ENCODE measurements around the gene CCDC78. TPM values are rescaled to one million over a fixed set of nuclear protein-coding genes. Genes with fewer than 3 reads are reported as not detected.

The CCDC78 gene
- total RNA-seq, 1 experiment from 2014 or later, result 22.9 TPM

GRCh38 chr16:723695-724094, 2.5 kb downstream of the CCDC78 start:
- Histone ChIP-seq H3K27me3 (ENCODE audit: insufficient read depth, low read length) (no peaks in the 10 kb centered on the region), H3K9me2 (ENCODE audit: insufficient read depth) (no peaks in the 10 kb centered on the region), H3K4me1 (ENCODE audit: control insufficient read depth in 1 of 2, insufficient read depth in 2 of 2, low read length in 2 of 2) (peaks cover 23 to 59% of the 10 kb centered on the region in 2 experiments), H3K27ac (ENCODE audit: low read depth, low read length) (no peak overlapping the region), H4K20me1 (ENCODE audit: insufficient read depth) (no peaks in the 10 kb centered on the region), H3K4me2 (ENCODE audit: low read length) (no peak overlapping the region), H2AFZ (ENCODE audit: low read depth, low read length, poor library complexity, severe bottlenecking) (no peak overlapping the region), H3K4me3 (replicated peaks in 1 of 2; ENCODE audit: low read depth in 1 of 2, low read length in 2 of 2) (no peak overlapping the region), H3K9me3 (ENCODE audit: control insufficient read depth in 1 of 2, insufficient read depth in 1 of 2, low read depth in 1 of 2, low read length in 2 of 2) (no peaks in the 10 kb centered on the region), H3K36me3 (ENCODE audit: control insufficient read depth in 1 of 2, insufficient read depth in 2 of 2, low read length in 2 of 2) (no peaks in the 10 kb centered on the region), H3K79me2 (ENCODE audit: insufficient read depth, low read length) (peaks cover 13% of the 10 kb centered on the region; the same call in 1 of the 2 replicates), H3K9ac (ENCODE audit: low read length) (no peak overlapping the region)
- ATAC-seq, result no peak
- CTCF ChIA-PET, result interaction anchor here (2.4 kb wide), 1 partner anchor 11 kb away, joined by 10 read pairs; no protein-coding TSS in a partner anchor
- RAD21 ChIA-PET (ENCODE audit: low non-redundant PET in 1 of 2, low total read pairs in 2 of 2, uncharacterized antibody in 2 of 2, unreplicated experiment in 2 of 2), result no interaction called here
- POLR2A ChIA-PET, result no interaction called here
- no TSS peak for BruUV-seq (replicated peaks)
- intact Hi-C loops (cut with micrococcal nuclease), result no loop called here
- TF ChIP-seq EZH2 (IDR thresholded peaks at IDR 0.05) (no peak), ZFX (IDR thresholded peaks at IDR 0.05) (no peak), YY1 (IDR thresholded peaks at IDR 0.05; ENCODE audit: extremely low read depth, insufficient replicate concordance, low read depth, low read length) (no peak), POLR2AphosphoS5 (IDR thresholded peaks at IDR 0.05; ENCODE audit: low read depth, low read length) (no peak), RAD21 (IDR thresholded peaks at IDR 0.05; ENCODE audit: low read depth) (no peak), CBX3 (IDR thresholded peaks at IDR 0.05; ENCODE audit: low read depth) (no peak), EZH2phosphoT487 (IDR thresholded peaks at IDR 0.05; ENCODE audit: borderline replicate concordance) (no peak), MAX (IDR thresholded peaks at IDR 0.05) (no peak)
- DNase-seq (ENCODE audit: low read depth, low spot score), result no peak

- BruUV-seq (replicated peaks), result no TSS peak
- RAD21 ChIA-PET (ENCODE audit: low non-redundant PET in 1 of 2, low total read pairs in 2 of 2, uncharacterized antibody in 2 of 2, unreplicated experiment in 2 of 2), result no interaction called here
Observed at GRCh38 chr16:722835-723633, 3.2 kb downstream of the CCDC78 start.

More at GRCh38 chr16:722835-723633, 3.2 kb downstream of the CCDC78 start:
- intact Hi-C loops (cut with micrococcal nuclease), result no loop called here
- no peaks in the 10 kb centered on the region for H4K20me1 ChIP-seq (ENCODE audit: insufficient read depth)
- no peak overlapping the region for H3K27ac ChIP-seq (ENCODE audit: low read depth, low read length)
- ATAC-seq, result no peak
- TF ChIP-seq SIN3A (IDR thresholded peaks at IDR 0.05; ENCODE audit: low read depth) (no peak), ZNF274 (IDR thresholded peaks at IDR 0.05; ENCODE audit: low read depth, low read length) (no peak)
- H3K9me3 ChIP-seq (ENCODE audit: control insufficient read depth in 1 of 2, insufficient read depth in 1 of 2, low read depth in 1 of 2, low read length in 2 of 2), result no peaks in the 10 kb centered on the region
- peaks cover 26 to 63% of the 10 kb centered on the region in 2 experiments for H3K4me1 ChIP-seq (ENCODE audit: control insufficient read depth in 1 of 2, insufficient read depth in 2 of 2, low read length in 2 of 2)
- H3K36me3 ChIP-seq (ENCODE audit: control insufficient read depth in 1 of 2, insufficient read depth in 2 of 2, low read length in 2 of 2), result no peaks in the 10 kb centered on the region
- H3K9me2 ChIP-seq (ENCODE audit: insufficient read depth), result no peaks in the 10 kb centered on the region
- DNase-seq (ENCODE audit: low read depth, low spot score), result no peak
- H3K27me3 ChIP-seq (ENCODE audit: insufficient read depth, low read length), result no peaks in the 10 kb centered on the region
- no peak overlapping the region for H3K9ac ChIP-seq (ENCODE audit: low read length)
- peaks cover 10% of the 10 kb centered on the region; the same call in 1 of the 2 replicates for H3K79me2 ChIP-seq (ENCODE audit: insufficient read depth, low read length)
- no peak overlapping the region for H2AFZ ChIP-seq (ENCODE audit: low read depth, low read length, poor library complexity, severe bottlenecking)
- H3K4me2 ChIP-seq (ENCODE audit: low read length), result peak overlapping the region; percentile 4; the same call in 1 of the 2 replicates
- no peak overlapping the region for H3K4me3 ChIP-seq (replicated peaks in 1 of 2; ENCODE audit: low read depth in 1 of 2, low read length in 2 of 2)
- ChIA-PET CTCF (interaction anchor here (0.5 to 2.4 kb wide), 2 partner anchors 11 to 341 kb away, joined by 3 to 10 read pairs; no protein-coding TSS in a partner anchor), POLR2A (no interaction called here)

Data from HCT116 (cell line).